Measurements from ENCODE around the gene SUPT3H. TPM values are rescaled to one million over a fixed set of nuclear protein-coding genes. Genes with fewer than 3 reads are reported as not detected.

Gene SUPT3H
- total and polyA plus RNA-seq, 4 donors: 0.85 to 4.8 (median 2.4) TPM

DNA sequence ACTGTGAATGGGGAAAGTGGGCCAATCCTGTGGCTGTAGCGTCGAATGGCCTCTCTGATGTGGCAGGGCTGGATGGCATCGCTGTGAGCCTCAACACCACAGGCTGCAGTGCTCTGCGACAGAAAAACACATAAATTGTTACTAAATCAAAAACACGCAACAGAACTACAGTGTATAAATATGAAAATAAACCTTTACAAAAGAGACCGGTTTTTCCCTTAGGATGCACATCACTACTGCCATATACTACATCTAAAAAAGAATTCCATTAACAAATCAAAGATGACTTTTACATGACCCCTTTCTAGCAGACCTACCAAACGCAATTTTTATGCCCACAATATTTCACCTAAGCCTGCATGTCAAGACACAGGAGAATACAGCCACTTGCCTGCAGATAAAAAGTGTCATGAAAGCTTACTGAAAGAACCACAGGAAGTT lies 445.1 kb downstream of the SUPT3H start (continued):
- TF ChIP-seq, protein P1, sequence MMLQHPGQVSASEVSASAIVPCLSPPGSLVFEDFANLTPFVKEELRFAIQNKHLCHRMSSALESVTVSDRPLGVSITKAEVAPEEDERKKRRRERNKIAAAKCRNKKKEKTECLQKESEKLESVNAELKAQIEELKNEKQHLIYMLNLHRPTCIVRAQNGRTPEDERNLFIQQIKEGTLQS (IDR thresholded peaks at IDR 0.05): no peak

DNA sequence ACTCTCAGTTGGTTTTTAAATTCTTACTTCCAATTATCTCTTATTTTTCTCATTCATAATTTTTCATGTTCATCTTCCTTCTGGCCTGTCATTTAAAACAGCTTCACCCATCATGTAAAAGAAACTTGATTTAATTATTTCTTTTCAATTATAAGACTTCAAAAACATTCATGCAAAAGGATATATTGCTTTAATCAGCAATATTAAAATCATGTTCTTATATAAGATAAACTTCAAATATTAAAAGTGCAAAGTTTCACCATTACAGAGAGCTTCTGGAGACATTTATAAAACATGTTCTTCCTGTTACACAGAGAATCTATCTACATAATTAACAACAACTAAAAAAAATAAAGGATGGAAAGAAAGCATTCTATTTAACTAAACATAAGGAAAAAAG lies 446.3 kb downstream of the SUPT3H start:
- no peak for DNase-seq (ENCODE audit: low spot score)
- no peak overlapping the region for H3K4me3 ChIP-seq (ENCODE audit: low read depth in 1 of 3, low read length in 3 of 3)
- no peaks in the 10 kb centered on the region for H3K36me3 ChIP-seq (ENCODE audit: control insufficient read depth in 4 of 4, insufficient read depth in 3 of 4, low read depth in 1 of 4, low read length in 3 of 4)
- H3K4me1 ChIP-seq (ENCODE audit: control insufficient read depth in 4 of 4, insufficient read depth in 4 of 4, low read length in 3 of 4): no peaks in the 10 kb centered on the region
- no peak overlapping the region for H3K27ac ChIP-seq (ENCODE audit: low read depth in 1 of 2, low read length in 2 of 2)
- no peaks in the 10 kb centered on the region for H3K27me3 ChIP-seq (ENCODE audit: control insufficient read depth in 4 of 4, insufficient read depth in 4 of 4, low read length in 3 of 4)
- H3K9ac ChIP-seq (ENCODE audit: low read depth in 1 of 2, low read length in 2 of 2): no peak overlapping the region
- TF ChIP-seq, protein P2, sequence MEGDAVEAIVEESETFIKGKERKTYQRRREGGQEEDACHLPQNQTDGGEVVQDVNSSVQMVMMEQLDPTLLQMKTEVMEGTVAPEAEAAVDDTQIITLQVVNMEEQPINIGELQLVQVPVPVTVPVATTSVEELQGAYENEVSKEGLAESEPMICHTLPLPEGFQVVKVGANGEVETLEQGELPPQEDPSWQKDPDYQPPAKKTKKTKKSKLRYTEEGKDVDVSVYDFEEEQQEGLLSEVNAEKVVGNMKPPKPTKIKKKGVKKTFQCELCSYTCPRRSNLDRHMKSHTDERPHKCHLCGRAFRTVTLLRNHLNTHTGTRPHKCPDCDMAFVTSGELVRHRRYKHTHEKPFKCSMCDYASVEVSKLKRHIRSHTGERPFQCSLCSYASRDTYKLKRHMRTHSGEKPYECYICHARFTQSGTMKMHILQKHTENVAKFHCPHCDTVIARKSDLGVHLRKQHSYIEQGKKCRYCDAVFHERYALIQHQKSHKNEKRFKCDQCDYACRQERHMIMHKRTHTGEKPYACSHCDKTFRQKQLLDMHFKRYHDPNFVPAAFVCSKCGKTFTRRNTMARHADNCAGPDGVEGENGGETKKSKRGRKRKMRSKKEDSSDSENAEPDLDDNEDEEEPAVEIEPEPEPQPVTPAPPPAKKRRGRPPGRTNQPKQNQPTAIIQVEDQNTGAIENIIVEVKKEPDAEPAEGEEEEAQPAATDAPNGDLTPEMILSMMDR (IDR thresholded peaks at IDR 0.05; ENCODE audit: low read depth, low read length, missing input control): no peak
- TF ChIP-seq JUND (IDR thresholded peaks at IDR 0.05) (no peak), NR2F2 (IDR thresholded peaks at IDR 0.05) (no peak), SP1 (IDR thresholded peaks at IDR 0.05) (no peak)
- TF ChIP-seq, protein P3, sequence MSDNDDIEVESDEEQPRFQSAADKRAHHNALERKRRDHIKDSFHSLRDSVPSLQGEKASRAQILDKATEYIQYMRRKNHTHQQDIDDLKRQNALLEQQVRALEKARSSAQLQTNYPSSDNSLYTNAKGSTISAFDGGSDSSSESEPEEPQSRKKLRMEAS (IDR thresholded peaks at IDR 0.05): no peak
- TF ChIP-seq, protein P4, sequence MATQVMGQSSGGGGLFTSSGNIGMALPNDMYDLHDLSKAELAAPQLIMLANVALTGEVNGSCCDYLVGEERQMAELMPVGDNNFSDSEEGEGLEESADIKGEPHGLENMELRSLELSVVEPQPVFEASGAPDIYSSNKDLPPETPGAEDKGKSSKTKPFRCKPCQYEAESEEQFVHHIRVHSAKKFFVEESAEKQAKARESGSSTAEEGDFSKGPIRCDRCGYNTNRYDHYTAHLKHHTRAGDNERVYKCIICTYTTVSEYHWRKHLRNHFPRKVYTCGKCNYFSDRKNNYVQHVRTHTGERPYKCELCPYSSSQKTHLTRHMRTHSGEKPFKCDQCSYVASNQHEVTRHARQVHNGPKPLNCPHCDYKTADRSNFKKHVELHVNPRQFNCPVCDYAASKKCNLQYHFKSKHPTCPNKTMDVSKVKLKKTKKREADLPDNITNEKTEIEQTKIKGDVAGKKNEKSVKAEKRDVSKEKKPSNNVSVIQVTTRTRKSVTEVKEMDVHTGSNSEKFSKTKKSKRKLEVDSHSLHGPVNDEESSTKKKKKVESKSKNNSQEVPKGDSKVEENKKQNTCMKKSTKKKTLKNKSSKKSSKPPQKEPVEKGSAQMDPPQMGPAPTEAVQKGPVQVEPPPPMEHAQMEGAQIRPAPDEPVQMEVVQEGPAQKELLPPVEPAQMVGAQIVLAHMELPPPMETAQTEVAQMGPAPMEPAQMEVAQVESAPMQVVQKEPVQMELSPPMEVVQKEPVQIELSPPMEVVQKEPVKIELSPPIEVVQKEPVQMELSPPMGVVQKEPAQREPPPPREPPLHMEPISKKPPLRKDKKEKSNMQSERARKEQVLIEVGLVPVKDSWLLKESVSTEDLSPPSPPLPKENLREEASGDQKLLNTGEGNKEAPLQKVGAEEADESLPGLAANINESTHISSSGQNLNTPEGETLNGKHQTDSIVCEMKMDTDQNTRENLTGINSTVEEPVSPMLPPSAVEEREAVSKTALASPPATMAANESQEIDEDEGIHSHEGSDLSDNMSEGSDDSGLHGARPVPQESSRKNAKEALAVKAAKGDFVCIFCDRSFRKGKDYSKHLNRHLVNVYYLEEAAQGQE (IDR thresholded peaks at IDR 0.05): no peak
- H3K9me3 ChIP-seq (ENCODE audit: control insufficient read depth in 4 of 4, low read length in 3 of 4): no peaks in the 10 kb centered on the region

DNA sequence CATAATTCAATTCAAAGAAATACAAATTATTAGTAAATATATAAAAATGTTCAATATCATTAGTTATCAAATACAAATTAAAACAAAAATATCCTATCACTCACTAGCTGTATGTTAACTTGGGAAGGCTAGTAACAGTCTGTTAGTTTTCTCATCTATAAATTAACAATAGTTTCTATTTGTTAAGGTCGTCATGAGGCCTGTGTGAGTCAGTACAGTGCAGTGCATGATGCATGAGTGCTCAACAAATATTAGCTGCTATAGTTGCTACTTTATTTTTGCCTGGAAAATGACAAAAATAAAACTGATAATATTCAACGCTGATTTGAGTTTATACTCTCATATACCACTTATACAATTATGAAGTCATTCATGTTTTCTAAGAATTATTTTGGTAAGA lies 451.2 kb downstream of the SUPT3H start:
- DNase-seq (ENCODE audit: low spot score): no peak
- peaks cover 0 to 7% (median 5%) of the 10 kb centered on the region in 4 donors for H3K4me1 ChIP-seq (ENCODE audit: control insufficient read depth in 4 of 4, insufficient read depth in 4 of 4, low read length in 3 of 4)

More for the DNA sequence above, 451.2 kb downstream of the SUPT3H start:
- Histone ChIP-seq H3K27me3 (ENCODE audit: control insufficient read depth in 4 of 4, insufficient read depth in 4 of 4, low read length in 3 of 4) (no peaks in the 10 kb centered on the region), H3K9me3 (ENCODE audit: control insufficient read depth in 4 of 4, low read length in 3 of 4) (no peaks in the 10 kb centered on the region), H3K4me3 (ENCODE audit: low read depth in 1 of 3, low read length in 3 of 3) (no peak overlapping the region), H3K36me3 (ENCODE audit: control insufficient read depth in 4 of 4, insufficient read depth in 3 of 4, low read depth in 1 of 4, low read length in 3 of 4) (no peaks in the 10 kb centered on the region), H3K9ac (ENCODE audit: low read depth in 1 of 2, low read length in 2 of 2) (no peak overlapping the region), H3K27ac (ENCODE audit: low read depth in 1 of 2, low read length in 2 of 2) (no peak overlapping the region)
- WGBS: 83% methylated on average over 2 of the region's 2 CpGs
- TF ChIP-seq EGR1 (IDR thresholded peaks at IDR 0.05; ENCODE audit: low read depth in 2 of 2): no peak
- TF ChIP-seq, protein P2 (IDR thresholded peaks at IDR 0.05; ENCODE audit: low read depth, low read length, missing input control): no peak
- no peak for TF ChIP-seq GABPA (IDR thresholded peaks at IDR 0.05 in 1 of 2, conservative IDR thresholded peaks at IDR 0.05 in 1 of 2)
- TF ChIP-seq, protein P5, sequence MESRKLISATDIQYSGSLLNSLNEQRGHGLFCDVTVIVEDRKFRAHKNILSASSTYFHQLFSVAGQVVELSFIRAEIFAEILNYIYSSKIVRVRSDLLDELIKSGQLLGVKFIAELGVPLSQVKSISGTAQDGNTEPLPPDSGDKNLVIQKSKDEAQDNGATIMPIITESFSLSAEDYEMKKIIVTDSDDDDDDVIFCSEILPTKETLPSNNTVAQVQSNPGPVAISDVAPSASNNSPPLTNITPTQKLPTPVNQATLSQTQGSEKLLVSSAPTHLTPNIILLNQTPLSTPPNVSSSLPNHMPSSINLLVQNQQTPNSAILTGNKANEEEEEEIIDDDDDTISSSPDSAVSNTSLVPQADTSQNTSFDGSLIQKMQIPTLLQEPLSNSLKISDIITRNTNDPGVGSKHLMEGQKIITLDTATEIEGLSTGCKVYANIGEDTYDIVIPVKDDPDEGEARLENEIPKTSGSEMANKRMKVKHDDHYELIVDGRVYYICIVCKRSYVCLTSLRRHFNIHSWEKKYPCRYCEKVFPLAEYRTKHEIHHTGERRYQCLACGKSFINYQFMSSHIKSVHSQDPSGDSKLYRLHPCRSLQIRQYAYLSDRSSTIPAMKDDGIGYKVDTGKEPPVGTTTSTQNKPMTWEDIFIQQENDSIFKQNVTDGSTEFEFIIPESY (IDR thresholded peaks at IDR 0.05): no peak
- no peak for TF ChIP-seq FOXA1 (IDR thresholded peaks at IDR 0.05)
- no peak for TF ChIP-seq HNF4G (IDR thresholded peaks at IDR 0.05)
- TF ChIP-seq HNF4A (conservative IDR thresholded peaks at IDR 0.05): no peak
- TF ChIP-seq SP1 (IDR thresholded peaks at IDR 0.05): no peak
- no peak for TF ChIP-seq FOXA2 (IDR thresholded peaks at IDR 0.05)
- no peak for TF ChIP-seq NR2F2 (IDR thresholded peaks at IDR 0.05)
- TF ChIP-seq, protein P1 (IDR thresholded peaks at IDR 0.05): no peak
- TF ChIP-seq YY1 (IDR thresholded peaks at IDR 0.05): no peak
- TF ChIP-seq, protein P3 (IDR thresholded peaks at IDR 0.05): no peak
- TF ChIP-seq JUND (IDR thresholded peaks at IDR 0.05): no peak
- TF ChIP-seq RAD21 (IDR thresholded peaks at IDR 0.05): no peak
